IMR-90 (cell line): ENCODE data around the gene TAF11. TPM values are rescaled to one million over a fixed set of nuclear protein-coding genes. Genes with fewer than 3 reads are reported as not detected.

Source experiments
- ATAC-seq: fragments of 200-7000 bp; cut with Tn5 transposase; 2 replicates; pipeline ENCODE4 v1.9.1; 2020; ENCODE audit warnings: low read depth, mild to moderate bottlenecking, moderate library complexity
- BruUV-seq: library from RNA; stranded (reverse); fragments of 400-500 nt; replicated peaks from 2 replicates; lab custom pipeline; 2021; lab: Mats Ljungman, UMichigan
- CTCF ChIA-PET: fragments of 300-600 bp; formaldehyde crosslinking; extraction: SDS; loops from one replicate; lab custom pipeline; 2021; ENCODE audit warnings: antibody characterized with exemption; lab: Yijun Ruan, JAX
- POLR2A ChIA-PET: fragments of 300-600 bp; sonication (Branson Sonifier 250); formaldehyde crosslinking; loops from one replicate; lab custom pipeline; 2022; ENCODE audit warnings: antibody characterized with exemption; ENCODE audit not compliant: unreplicated experiment; lab: Charles Lee
- DNase-seq: peaks from one replicate; pipeline ENCODE4 v3.0.0; 2013
- H2AFZ ChIP-seq: replicated peaks from 2 replicates; pipeline ENCODE3; 2013; ENCODE audit warnings: low read length, mild to moderate bottlenecking; ENCODE audit not compliant: poor library complexity
- H2AK5ac ChIP-seq: 2 replicates; pipeline ENCODE4 v1.6.1; 2013; ENCODE audit warnings: low read depth, low read length, inconsistent platforms
- H2AK9ac ChIP-seq: replicated peaks from 2 replicates; pipeline ENCODE3; 2013; ENCODE audit warnings: mild to moderate bottlenecking, low read depth, low read length, moderate library complexity; ENCODE audit not compliant: poor library complexity
- H2BK120ac ChIP-seq: 2 replicates; pipeline ENCODE4 v1.6.1; 2013; ENCODE audit warnings: low read depth, low read length, inconsistent platforms
- H2BK15ac ChIP-seq: 3 replicates; pipeline ENCODE4 v1.6.1; 2013; ENCODE audit warnings: low read depth, low read length, inconsistent platforms
- H2BK20ac ChIP-seq: 2 replicates; pipeline ENCODE4 v1.6.1; 2013; ENCODE audit warnings: low read depth, mild to moderate bottlenecking, inconsistent platforms, low read length, moderate library complexity
- H2BK5ac ChIP-seq: 2 replicates; pipeline ENCODE4 v1.6.1; 2013; ENCODE audit warnings: mild to moderate bottlenecking, low read depth, low read length, inconsistent platforms; ENCODE audit not compliant: poor library complexity, severe bottlenecking
- H3K14ac ChIP-seq: replicated peaks from 2 replicates; pipeline ENCODE4 v1.6.1; 2013; ENCODE audit warnings: low read depth, low read length, inconsistent platforms
- H3K18ac ChIP-seq: 2 replicates; pipeline ENCODE4 v1.6.1; 2013; ENCODE audit warnings: low read depth, low read length, control low read depth
- H3K23ac ChIP-seq: 2 replicates; pipeline ENCODE4 v1.6.1; 2013; ENCODE audit warnings: low read depth, low read length, inconsistent platforms
- H3K27ac ChIP-seq: 2 replicates; pipeline ENCODE4 v1.5.1; 2013; ENCODE audit warnings: mild to moderate bottlenecking, control low read depth, low read length; ENCODE audit not compliant: insufficient read depth
- H3K27me3 ChIP-seq: 2 replicates; pipeline ENCODE4 v1.6.1; 2013; ENCODE audit warnings: low read length; ENCODE audit not compliant: control insufficient read depth, insufficient read depth
- H3K36me3 ChIP-seq: 2 replicates; pipeline ENCODE4 v1.6.1; 2013; ENCODE audit warnings: low read length, mixed read lengths; ENCODE audit not compliant: control insufficient read depth, insufficient read depth
- H3K4ac ChIP-seq: 2 replicates; pipeline ENCODE4 v1.6.1; 2013; ENCODE audit warnings: low read depth, low read length, inconsistent platforms
- H3K4me1 ChIP-seq: 2 replicates; pipeline ENCODE4 v1.6.1; 2013; ENCODE audit warnings: low read length, mixed read lengths; ENCODE audit not compliant: control insufficient read depth, insufficient read depth
- H3K4me2 ChIP-seq: 2 replicates; pipeline ENCODE4 v1.6.1; 2013; ENCODE audit warnings: low read depth, mild to moderate bottlenecking, control low read depth, low read length, moderate library complexity
- H3K4me3 ChIP-seq: 2 replicates; pipeline ENCODE4 v1.5.1; 2013; ENCODE audit warnings: low read depth, mild to moderate bottlenecking, control low read depth, low read length, moderate library complexity; ENCODE audit not compliant: insufficient read depth
- H3K56ac ChIP-seq: 2 replicates; pipeline ENCODE4 v1.6.1; 2013; ENCODE audit warnings: low read length, inconsistent platforms; ENCODE audit not compliant: insufficient read depth; ENCODE audit errors: extremely low read depth
- H3K79me1 ChIP-seq, 2 experiments: 2 replicates each; pipeline ENCODE4 v1.6.1; 2013; ENCODE audit warnings: low read length in 2 of 2, inconsistent platforms in 1 of 2, low read depth in 1 of 2
- H3K9ac ChIP-seq: 2 replicates; pipeline ENCODE4 v1.6.1; 2013; ENCODE audit warnings: low read depth, low read length, control low read depth
- H3K9me1 ChIP-seq: 2 replicates; pipeline ENCODE4 v1.6.1; 2013; ENCODE audit warnings: low read length, inconsistent platforms; ENCODE audit not compliant: insufficient read depth
- H3K9me3 ChIP-seq: 2 replicates; pipeline ENCODE4 v1.6.1; 2013; ENCODE audit warnings: low read length; ENCODE audit not compliant: control insufficient read depth, insufficient read depth
- H4K20me1 ChIP-seq: 2 replicates; pipeline ENCODE4 v1.6.1; 2013; ENCODE audit warnings: low read length, inconsistent platforms; ENCODE audit not compliant: insufficient read depth
- H4K5ac ChIP-seq: 2 replicates; pipeline ENCODE4 v1.6.1; 2013; ENCODE audit warnings: mild to moderate bottlenecking, low read depth, low read length, control low read depth
- H4K8ac ChIP-seq, 2 experiments: 2 replicates each; pipeline ENCODE4 v1.6.1; 2013; ENCODE audit warnings: low read depth in 2 of 2, low read length in 2 of 2, control low read depth in 1 of 2, inconsistent platforms in 1 of 2
- H4K91ac ChIP-seq: 2 replicates; pipeline ENCODE4 v1.6.1; 2013; ENCODE audit warnings: low read depth, low read length, inconsistent platforms; ENCODE audit not compliant: insufficient read depth
- BHLHE40 ChIP-seq: fragments of 150-350 bp; IDR thresholded peaks from 2 replicates; pipeline ENCODE4 v1.6.1; 2016; ENCODE audit warnings: mild to moderate bottlenecking, low read depth, low read length
- CEBPB ChIP-seq: IDR thresholded peaks from 2 replicates; pipeline ENCODE4 v1.6.1; 2012; ENCODE audit warnings: low read depth, low read length, improper control_type of control experiment
- CHD1 ChIP-seq: IDR thresholded peaks from 2 replicates; pipeline ENCODE4 v1.6.1; 2012; ENCODE audit warnings: low read depth, low read length, improper control_type of control experiment
- FOS ChIP-seq: fragments of 150-350 bp; IDR thresholded peaks from 2 replicates; pipeline ENCODE4 v1.6.1; 2016; ENCODE audit warnings: low read depth, low read length
- MAFK ChIP-seq: IDR thresholded peaks from 2 replicates; pipeline ENCODE4 v1.6.1; 2012; ENCODE audit warnings: low read depth, low read length, improper control_type of control experiment
- MAZ ChIP-seq: IDR thresholded peaks from 2 replicates; pipeline ENCODE4 v1.6.1; 2012; ENCODE audit warnings: low read depth, mild to moderate bottlenecking, low read length, improper control_type of control experiment, moderate library complexity, borderline replicate concordance
- MXI1 ChIP-seq: IDR thresholded peaks from 2 replicates; pipeline ENCODE4 v1.6.1; 2012; ENCODE audit warnings: low read depth, mild to moderate bottlenecking, low read length, moderate library complexity, borderline replicate concordance
- NFE2L2 ChIP-seq: fragments of 150-350 bp; IDR thresholded peaks from 2 replicates; pipeline ENCODE4 v1.6.1; 2016; ENCODE audit warnings: low read depth, mild to moderate bottlenecking, low read length
- POLR2A ChIP-seq: IDR thresholded peaks from 2 replicates; pipeline ENCODE4 v1.6.1; 2012; ENCODE audit warnings: mild to moderate bottlenecking, low read depth, low read length
- RFX5 ChIP-seq: IDR thresholded peaks from 2 replicates; pipeline ENCODE4 v1.8.0; 2012; ENCODE audit warnings: low read depth, mild to moderate bottlenecking, low read length, moderate library complexity
- WGBS, 2 experiments: methylation state at CpG; one replicate each; pipeline versions ENCODE4 v1.1.5 to v1.1.7; 2013; ENCODE audit warnings: missing lambda C conversion rate in 2 of 2; ENCODE audit not compliant: insufficient read length in 1 of 2; ENCODE audit errors: extremely low coverage in 2 of 2; 5-methylcytosine and 5-hydroxymethylcytosine counted together
- dilution Hi-C: fragments of 300-500 bp; cut with HindIII; formaldehyde crosslinking; loops from one replicate; pipeline ENCODE4 v1.14.3; 2018; ENCODE audit warnings: low sequenced_read_pairs; ENCODE audit not compliant: unreplicated experiment
- in situ Hi-C: fragments of 300-500 bp; cut with MboI; formaldehyde crosslinking; loops from 3 replicates; pipeline ENCODE4 v1.14.3; 2019; ENCODE audit warnings: low sequenced_read_pairs, inconsistent platforms, mixed read lengths
- intact Hi-C: fragments of 100-400 bp; cut with micrococcal nuclease; formaldehyde crosslinking; loops from 2 replicates; pipeline ENCODE4 v1.10.0; 2022
- polyA plus RNA-seq, 3 experiments: library from polyadenylated mRNA; depleted of rRNA; stranded (reverse); fragments of >200 nt; gene quantifications; 2 replicates each; pipeline ENCODE4 v1.2.3, GENCODE V29; 2012; ENCODE audit warnings: low replicate concordance in 1 of 3
- total RNA-seq: library from RNA; depleted of rRNA; stranded (reverse); fragments of >200 nt; gene quantifications from 2 replicates; pipeline ENCODE4 v1.2.3, GENCODE V29; 2012
- TF ChIP-seq, protein P1 (sequence below): fragments of 150-350 bp; IDR thresholded peaks from 2 replicates; pipeline ENCODE4 v1.6.1; 2016; ENCODE audit warnings: low read depth, mild to moderate bottlenecking, low read length, moderate library complexity, borderline replicate concordance
- TF ChIP-seq, protein P2 (sequence below): conservative IDR thresholded peaks from 2 replicates; pipeline ENCODE4 v1.5.1; 2012; ENCODE audit warnings: mild to moderate bottlenecking, low read depth, low read length, improper control_type of control experiment
- TF ChIP-seq, protein P3 (sequence below): fragments of 150-350 bp; IDR thresholded peaks from 2 replicates; pipeline ENCODE4 v1.6.1; 2017; ENCODE audit warnings: mild to moderate bottlenecking, antibody characterized with exemption, low read length, low read depth

The TAF11 gene
- total and polyA plus RNA-seq, 2 of the 4 experiments (the other 2 are of a cell fraction) = 12.7 to 23.3 TPM

DNA sequence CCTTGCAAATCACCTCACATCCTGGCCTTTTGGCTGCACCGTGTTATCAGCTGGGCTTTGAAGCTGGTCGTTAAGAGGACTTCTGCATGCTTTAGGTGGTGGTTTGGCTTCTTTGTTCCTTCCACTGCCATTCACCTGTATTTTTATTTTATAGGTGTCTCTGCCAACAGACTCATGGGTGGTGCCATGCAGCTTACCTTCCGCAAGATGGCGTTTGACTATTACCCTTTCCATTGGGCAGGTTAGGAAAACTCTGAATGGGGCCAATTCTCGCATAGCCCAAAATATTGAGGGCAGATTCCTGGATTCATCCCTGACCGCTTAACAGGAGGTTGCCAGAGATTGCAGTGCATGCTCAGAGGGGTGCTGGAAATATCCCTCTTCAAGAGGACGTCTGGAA lies 32.4 kb downstream of the TAF11 start:
- dilution Hi-C loops = no loop called here

More for the DNA sequence above, 32.4 kb downstream of the TAF11 start:
- WGBS, 2 experiments = 77% methylated on average over 3 of the region's 7 CpGs; no CpG with 5 or more reads in 1 of the 2 experiments
- Histone ChIP-seq H2BK15ac (no peak overlapping the region), H3K27me3 (no peaks in the 10 kb centered on the region), H2BK120ac (no peak overlapping the region), H3K9ac (no peak overlapping the region), H3K18ac (no peak overlapping the region), H4K20me1 (no peaks in the 10 kb centered on the region), H3K23ac (no peak overlapping the region), H2AFZ (no peak overlapping the region), H2AK5ac (no peak overlapping the region), H3K9me1 (peaks cover 4% of the 10 kb centered on the region), H3K4ac (no peak overlapping the region), H4K8ac (no peak overlapping the region), H3K4me1 (peaks cover 2% of the 10 kb centered on the region; the same call in 1 of the 2 replicates), H3K36me3 (peaks cover 25% of the 10 kb centered on the region), H4K5ac (no peak overlapping the region), H3K79me1 (no peaks in the 10 kb centered on the region), H3K4me3 (no peak overlapping the region), H2AK9ac (no peak overlapping the region), H2BK20ac (no peak overlapping the region), H2BK5ac (no peak overlapping the region), H3K4me2 (no peak overlapping the region), H3K27ac (no peak overlapping the region), H4K91ac (no peak overlapping the region), H3K56ac (no peak overlapping the region), H3K14ac (no peak overlapping the region), H3K9me3 (no peaks in the 10 kb centered on the region)
- intact Hi-C loops = no loop called here
- BruUV-seq = no TSS peak
- ATAC-seq (no peak), DNase-seq (no peak)
- in situ Hi-C loops = no loop called here
- TF ChIP-seq MXI1 (no peak), CEBPB (no peak), RFX5 (no peak), CHD1 (no peak), NFE2L2 (no peak), FOS (no peak), BHLHE40 (no peak), POLR2A (no peak), MAZ (no peak), MAFK (no peak)
- TF ChIP-seq, protein P1, sequence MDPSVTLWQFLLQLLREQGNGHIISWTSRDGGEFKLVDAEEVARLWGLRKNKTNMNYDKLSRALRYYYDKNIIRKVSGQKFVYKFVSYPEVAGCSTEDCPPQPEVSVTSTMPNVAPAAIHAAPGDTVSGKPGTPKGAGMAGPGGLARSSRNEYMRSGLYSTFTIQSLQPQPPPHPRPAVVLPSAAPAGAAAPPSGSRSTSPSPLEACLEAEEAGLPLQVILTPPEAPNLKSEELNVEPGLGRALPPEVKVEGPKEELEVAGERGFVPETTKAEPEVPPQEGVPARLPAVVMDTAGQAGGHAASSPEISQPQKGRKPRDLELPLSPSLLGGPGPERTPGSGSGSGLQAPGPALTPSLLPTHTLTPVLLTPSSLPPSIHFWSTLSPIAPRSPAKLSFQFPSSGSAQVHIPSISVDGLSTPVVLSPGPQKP = no peak
- TF ChIP-seq, protein P2, sequence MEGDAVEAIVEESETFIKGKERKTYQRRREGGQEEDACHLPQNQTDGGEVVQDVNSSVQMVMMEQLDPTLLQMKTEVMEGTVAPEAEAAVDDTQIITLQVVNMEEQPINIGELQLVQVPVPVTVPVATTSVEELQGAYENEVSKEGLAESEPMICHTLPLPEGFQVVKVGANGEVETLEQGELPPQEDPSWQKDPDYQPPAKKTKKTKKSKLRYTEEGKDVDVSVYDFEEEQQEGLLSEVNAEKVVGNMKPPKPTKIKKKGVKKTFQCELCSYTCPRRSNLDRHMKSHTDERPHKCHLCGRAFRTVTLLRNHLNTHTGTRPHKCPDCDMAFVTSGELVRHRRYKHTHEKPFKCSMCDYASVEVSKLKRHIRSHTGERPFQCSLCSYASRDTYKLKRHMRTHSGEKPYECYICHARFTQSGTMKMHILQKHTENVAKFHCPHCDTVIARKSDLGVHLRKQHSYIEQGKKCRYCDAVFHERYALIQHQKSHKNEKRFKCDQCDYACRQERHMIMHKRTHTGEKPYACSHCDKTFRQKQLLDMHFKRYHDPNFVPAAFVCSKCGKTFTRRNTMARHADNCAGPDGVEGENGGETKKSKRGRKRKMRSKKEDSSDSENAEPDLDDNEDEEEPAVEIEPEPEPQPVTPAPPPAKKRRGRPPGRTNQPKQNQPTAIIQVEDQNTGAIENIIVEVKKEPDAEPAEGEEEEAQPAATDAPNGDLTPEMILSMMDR = no peak
- TF ChIP-seq, protein P3, sequence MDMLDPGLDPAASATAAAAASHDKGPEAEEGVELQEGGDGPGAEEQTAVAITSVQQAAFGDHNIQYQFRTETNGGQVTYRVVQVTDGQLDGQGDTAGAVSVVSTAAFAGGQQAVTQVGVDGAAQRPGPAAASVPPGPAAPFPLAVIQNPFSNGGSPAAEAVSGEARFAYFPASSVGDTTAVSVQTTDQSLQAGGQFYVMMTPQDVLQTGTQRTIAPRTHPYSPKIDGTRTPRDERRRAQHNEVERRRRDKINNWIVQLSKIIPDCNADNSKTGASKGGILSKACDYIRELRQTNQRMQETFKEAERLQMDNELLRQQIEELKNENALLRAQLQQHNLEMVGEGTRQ = no peak
- CTCF ChIA-PET = no interaction called here
- POLR2A ChIA-PET = no interaction called here
